ENCODE results near the gene LCK.

Gene LCK

DNA sequence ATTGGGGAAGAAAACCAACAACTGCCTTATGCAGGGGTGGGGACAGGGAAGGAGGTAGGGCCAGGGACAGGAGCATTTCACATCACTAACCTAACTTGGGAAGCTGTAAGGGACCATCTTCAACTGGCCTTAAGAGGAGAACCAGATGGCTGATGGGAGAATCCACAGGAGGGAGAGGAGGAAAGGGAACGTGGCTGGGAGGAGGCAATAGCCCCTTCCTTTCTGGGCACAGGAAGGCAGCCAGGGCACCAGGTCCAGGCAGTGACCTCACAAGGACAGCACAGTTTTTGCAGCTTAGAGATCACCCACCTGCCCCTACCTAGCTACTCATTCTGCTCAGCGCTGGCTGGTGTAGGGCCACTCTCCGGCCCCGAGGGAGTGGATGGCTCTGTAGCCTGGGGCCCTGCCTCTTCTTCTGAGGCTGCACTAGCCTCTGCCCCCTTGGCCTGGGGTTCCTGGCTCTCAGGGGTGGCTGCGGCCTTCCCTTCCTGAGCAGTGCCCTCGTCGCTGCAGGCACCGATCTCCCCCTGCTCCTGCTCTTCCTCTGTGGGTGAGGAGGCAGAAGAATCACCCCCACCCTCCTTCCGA lies 83.3 kb downstream of the LCK start:
- H3K9me3 ChIP-seq (ENCODE audit: control insufficient read depth, insufficient read depth, low read depth, low read length) = no peaks in the 10 kb centered on the region
- no peaks in the 10 kb centered on the region for H3K4me1 ChIP-seq (ENCODE audit: control insufficient read depth, insufficient read depth, low read length)
- ChIA-PET POLR2A (interaction anchor here (0.6 to 5.8 kb wide), 4 partner anchors 18 to 86 kb away, joined by 3 to 100 read pairs (median 3); partner anchors contain the start of gene BSDC1), CTCF (interaction anchor here (0.6 to 1.0 kb wide), 2 partner anchors 12 to 119 kb away, joined by 3 read pairs; no protein-coding TSS in a partner anchor)
- peak overlapping the region; percentile 76; the same call in 1 of the 2 replicates for H3K27ac ChIP-seq (ENCODE audit: extremely low read depth, low read depth, low read length)
- H3K36me3 ChIP-seq (ENCODE audit: control insufficient read depth in 2 of 2, insufficient read depth in 1 of 2, low read length in 2 of 2) = peaks cover 0 to 57% of the 10 kb centered on the region in 2 experiments; a peak in 1 of 3 replicates
- peak overlapping the region; percentile 84 for H3K4me3 ChIP-seq (ENCODE audit: low read depth, low read length)
- no peak for TF ChIP-seq ZNF221 (tag by site-specific recombination; IDR thresholded peaks at IDR 0.05; ENCODE audit: borderline replicate concordance)
- TF ChIP-seq HIC1 (tag by site-specific recombination; IDR thresholded peaks at IDR 0.05) = peak; percentile 58; the same call in 1 of the 2 replicates
- TF ChIP-seq FEZF1 (tag by site-specific recombination; IDR thresholded peaks at IDR 0.05) = no peak
- TF ChIP-seq ZNF76 (tag by site-specific recombination; IDR thresholded peaks at IDR 0.05; ENCODE audit: borderline replicate concordance, low read depth) = peak; percentile 47
- TF ChIP-seq ZBTB48 (tag by site-specific recombination; IDR thresholded peaks at IDR 0.05) = peak; percentile 100
- TF ChIP-seq PRDM10 (tag by site-specific recombination; IDR thresholded peaks at IDR 0.05) = peak; percentile 57
- TF ChIP-seq SP7 (tag by site-specific recombination; IDR thresholded peaks at IDR 0.05) = no peak
- TF ChIP-seq PRDM1 (tag by site-specific recombination; IDR thresholded peaks at IDR 0.05) = peak; percentile 23; the same call in 1 of the 2 replicates
- no peak for TF ChIP-seq ZNF18 (tag by site-specific recombination; IDR thresholded peaks at IDR 0.05)

DNA sequence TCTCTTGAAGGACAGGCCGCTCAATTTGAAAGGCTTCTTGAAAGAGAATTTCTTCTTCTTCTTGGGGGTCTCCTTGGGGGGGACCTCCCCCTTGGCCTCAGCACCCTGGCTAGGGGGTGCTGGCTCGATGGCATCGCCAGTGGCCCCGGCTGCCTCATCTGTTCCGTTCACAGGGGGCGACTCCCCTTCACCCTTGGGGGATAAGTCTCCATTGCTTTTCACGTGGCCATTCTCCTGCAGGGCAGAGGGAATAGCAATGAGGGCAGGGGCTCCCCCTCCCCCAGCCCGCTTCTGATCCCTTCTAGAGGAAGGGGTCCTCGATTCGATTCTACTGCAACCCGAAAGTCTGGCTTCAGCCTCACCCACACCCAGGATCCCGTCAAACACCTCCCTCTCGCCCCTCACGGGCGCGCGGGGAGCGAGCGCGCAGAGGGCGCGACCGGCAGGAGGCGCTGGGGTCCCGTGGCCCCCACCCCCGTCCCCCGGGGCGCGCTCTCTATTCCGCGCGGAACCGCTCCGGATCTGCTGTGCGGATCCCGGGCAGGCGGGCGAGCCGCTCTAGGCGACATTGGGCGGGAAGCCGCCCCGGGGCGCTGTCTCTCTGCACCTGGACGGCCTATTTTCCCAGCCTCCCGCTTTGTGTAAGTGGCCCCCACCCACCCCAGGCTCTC lies 83.9 kb downstream of the LCK start:
- peak overlapping the region; percentile 76; the same call in 1 of the 2 replicates for H3K27ac ChIP-seq (ENCODE audit: extremely low read depth, low read depth, low read length)
- ChIA-PET CTCF (interaction anchor here (1.0 to 1.3 kb wide), 2 partner anchors 13 to 119 kb away, joined by 3 to 4 read pairs; no protein-coding TSS in a partner anchor), POLR2A (interaction anchor here (0.7 to 5.8 kb wide), 19 partner anchors 12 to 546 kb away, joined by 3 to 100 read pairs (median 5); partner anchors contain the start of genes BSDC1, CCDC28B, HDAC1 and IQCC)
- H3K4me1 ChIP-seq (ENCODE audit: control insufficient read depth, insufficient read depth, low read length) = no peaks in the 10 kb centered on the region
- peak overlapping the region; percentile 84 for H3K4me3 ChIP-seq (ENCODE audit: low read depth, low read length)
- H3K36me3 ChIP-seq (ENCODE audit: control insufficient read depth in 2 of 2, insufficient read depth in 1 of 2, low read length in 2 of 2) = peaks cover 0 to 50% of the 10 kb centered on the region in 2 experiments; a peak in 1 of 3 replicates
- no peaks in the 10 kb centered on the region for H3K9me3 ChIP-seq (ENCODE audit: control insufficient read depth, insufficient read depth, low read depth, low read length)
- TF ChIP-seq ZBTB7A (tag by site-specific recombination; IDR thresholded peaks at IDR 0.05; ENCODE audit: low read depth) (peak; percentile 28; the same call in 1 of the 2 replicates), PRDM1 (tag by site-specific recombination; IDR thresholded peaks at IDR 0.05) (no peak), SCRT1 (tag by site-specific recombination; IDR thresholded peaks at IDR 0.05; ENCODE audit: borderline replicate concordance) (no peak), ZNF26 (tag by site-specific recombination; IDR thresholded peaks at IDR 0.05) (no peak), HOXA7 (CRISPR knock-in tag; IDR thresholded peaks at IDR 0.05; ENCODE audit: borderline replicate concordance) (no peak), ZNF404 (tag by site-specific recombination; IDR thresholded peaks at IDR 0.05) (no peak), ZNF169 (tag by site-specific recombination; IDR thresholded peaks at IDR 0.05) (no peak), ZEB2 (tag by site-specific recombination; IDR thresholded peaks at IDR 0.05) (0 out of 2 replicates have a peak, but pooled peaks have one; percentile 74), ZNF623 (tag by site-specific recombination; IDR thresholded peaks at IDR 0.05) (no peak), ZNF10 (tag by site-specific recombination; IDR thresholded peaks at IDR 0.05) (no peak)
- TF ChIP-seq, protein P1, sequence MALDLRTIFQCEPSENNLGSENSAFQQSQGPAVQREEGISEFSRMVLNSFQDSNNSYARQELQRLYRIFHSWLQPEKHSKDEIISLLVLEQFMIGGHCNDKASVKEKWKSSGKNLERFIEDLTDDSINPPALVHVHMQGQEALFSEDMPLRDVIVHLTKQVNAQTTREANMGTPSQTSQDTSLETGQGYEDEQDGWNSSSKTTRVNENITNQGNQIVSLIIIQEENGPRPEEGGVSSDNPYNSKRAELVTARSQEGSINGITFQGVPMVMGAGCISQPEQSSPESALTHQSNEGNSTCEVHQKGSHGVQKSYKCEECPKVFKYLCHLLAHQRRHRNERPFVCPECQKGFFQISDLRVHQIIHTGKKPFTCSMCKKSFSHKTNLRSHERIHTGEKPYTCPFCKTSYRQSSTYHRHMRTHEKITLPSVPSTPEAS (tag by site-specific recombination; IDR thresholded peaks at IDR 0.05) = no peak
- TF ChIP-seq, protein P2, sequence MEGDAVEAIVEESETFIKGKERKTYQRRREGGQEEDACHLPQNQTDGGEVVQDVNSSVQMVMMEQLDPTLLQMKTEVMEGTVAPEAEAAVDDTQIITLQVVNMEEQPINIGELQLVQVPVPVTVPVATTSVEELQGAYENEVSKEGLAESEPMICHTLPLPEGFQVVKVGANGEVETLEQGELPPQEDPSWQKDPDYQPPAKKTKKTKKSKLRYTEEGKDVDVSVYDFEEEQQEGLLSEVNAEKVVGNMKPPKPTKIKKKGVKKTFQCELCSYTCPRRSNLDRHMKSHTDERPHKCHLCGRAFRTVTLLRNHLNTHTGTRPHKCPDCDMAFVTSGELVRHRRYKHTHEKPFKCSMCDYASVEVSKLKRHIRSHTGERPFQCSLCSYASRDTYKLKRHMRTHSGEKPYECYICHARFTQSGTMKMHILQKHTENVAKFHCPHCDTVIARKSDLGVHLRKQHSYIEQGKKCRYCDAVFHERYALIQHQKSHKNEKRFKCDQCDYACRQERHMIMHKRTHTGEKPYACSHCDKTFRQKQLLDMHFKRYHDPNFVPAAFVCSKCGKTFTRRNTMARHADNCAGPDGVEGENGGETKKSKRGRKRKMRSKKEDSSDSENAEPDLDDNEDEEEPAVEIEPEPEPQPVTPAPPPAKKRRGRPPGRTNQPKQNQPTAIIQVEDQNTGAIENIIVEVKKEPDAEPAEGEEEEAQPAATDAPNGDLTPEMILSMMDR (tag by site-specific recombination; IDR thresholded peaks at IDR 0.05) = peak; percentile 93
